Measurements from ENCODE around the gene SLC45A1.

The SLC45A1 gene

GRCh38 chr1:8338526-8339202 is 20.8 kb downstream of the SLC45A1 start:
- no peak for DNase-seq

DNA sequence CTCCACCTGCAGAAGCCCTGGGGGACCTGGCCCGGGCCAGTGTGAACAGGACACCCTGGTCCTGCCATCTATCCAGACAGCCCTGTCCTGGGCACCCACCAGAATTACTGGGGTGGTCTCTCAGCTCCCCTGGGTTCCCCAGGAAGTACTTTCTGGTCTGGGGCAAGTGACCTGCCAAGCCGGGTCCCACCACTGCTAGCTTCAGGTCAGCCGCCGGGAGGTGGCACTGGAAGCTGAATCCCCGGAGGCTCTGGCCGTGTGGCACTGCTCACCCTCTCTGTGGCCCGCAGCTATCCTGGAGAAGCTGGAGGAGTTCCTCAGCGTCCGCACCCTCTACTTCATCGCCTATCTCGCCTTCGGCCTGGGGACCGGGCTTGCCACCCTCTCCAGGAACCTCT is 21.3 kb downstream of the SLC45A1 start:
- no peak for DNase-seq

DNA sequence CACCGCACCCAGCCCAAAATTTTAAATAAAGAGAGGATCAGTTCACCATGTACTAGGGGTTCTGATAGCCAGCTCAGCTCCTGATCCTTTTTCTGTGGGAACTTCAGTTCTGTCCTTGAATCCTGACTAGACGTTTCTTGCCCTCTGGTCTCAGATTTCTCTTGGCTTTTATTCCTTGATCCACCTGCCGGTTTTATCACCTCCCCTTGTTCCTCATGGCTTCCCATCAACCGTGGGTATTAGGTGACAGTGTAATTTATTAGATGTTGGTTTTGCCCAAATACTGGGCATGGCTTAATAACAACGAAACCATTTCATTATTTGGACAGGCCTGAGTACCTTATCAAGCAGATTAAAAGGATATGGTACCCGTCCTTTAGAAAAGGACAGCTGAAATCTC is 22.5 kb downstream of the SLC45A1 start:
- DNase-seq: no peak

DNA sequence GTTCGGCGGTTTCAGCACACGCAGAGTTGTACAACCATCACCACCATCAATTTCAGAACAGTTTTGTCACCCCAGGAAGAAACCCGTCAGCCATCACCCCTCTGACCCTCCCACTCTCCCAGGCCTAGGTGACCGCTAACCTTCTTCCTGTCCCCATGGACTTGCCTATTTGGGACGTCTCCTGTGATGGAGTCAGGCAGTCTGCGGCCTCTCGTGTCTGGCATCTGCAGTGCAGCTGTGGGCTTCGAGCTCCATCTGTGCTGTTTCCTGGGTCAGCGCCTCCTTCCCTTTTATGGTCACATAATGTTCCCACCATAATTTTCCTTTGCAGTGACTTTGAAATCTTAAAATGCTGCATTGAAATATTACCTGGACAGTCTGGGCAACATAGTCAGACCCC is 24.4 kb downstream of the SLC45A1 start:
- DNase-seq: no peak

DNA sequence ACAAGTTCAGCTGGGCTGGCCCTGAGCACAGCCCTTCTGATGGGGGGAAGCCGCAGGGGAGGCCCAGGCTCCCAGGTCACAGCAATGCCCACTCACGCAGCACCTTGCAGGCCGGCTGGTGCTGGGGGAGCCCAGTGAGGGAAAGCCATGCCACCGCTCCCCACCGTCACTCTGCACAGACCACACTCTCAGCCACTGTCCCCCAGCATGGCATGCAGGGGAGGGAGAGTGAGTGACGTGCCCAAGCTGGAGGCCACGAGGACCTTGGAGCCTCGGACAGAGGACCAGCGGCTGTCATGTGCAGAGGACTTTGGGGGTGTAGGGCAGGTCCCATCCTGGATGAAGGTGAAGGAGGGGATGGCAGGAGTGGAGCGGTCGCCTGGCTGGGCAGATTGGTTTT is 25.1 kb downstream of the SLC45A1 start:
- no peak for DNase-seq

- DNase-seq: no peak
These were observed 25.6 kb downstream of the SLC45A1 start for GRCh38 chr1:8343464-8344001.

DNA sequence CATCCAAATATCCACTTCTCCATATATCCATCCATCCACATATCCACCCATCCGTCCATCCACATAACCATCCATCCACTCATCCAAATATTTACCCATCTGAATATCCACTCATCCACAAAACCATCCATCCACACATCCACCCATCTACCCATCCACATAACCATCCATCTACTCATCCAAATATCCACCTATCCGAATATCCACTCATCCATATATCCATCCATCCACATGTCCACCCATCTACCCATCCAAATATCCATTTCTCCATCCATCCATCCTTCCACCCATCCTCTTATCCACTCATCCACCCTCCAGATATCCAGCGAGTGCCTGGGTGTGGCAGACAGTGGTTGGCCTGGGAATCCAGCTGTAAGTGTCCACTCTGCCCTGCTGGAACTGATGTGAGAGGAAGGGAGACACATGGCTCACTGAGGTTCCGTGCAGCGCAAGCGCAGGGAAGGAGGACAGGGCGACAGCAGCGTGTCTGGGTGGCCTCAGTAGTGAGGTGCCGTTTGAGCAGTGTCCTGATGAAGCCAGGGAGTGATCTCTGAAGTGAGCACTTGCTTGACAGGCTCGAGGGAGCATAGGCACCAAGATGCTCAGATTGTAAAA is 27.1 kb downstream of the SLC45A1 start:
- no peak for DNase-seq

- DNase-seq: no peak
These were observed 27.9 kb downstream of the SLC45A1 start for GRCh38 chr1:8345621-8346415.

- DNase-seq: no peak
These were observed 29.7 kb downstream of the SLC45A1 start for GRCh38 chr1:8347635-8348034.

DNA sequence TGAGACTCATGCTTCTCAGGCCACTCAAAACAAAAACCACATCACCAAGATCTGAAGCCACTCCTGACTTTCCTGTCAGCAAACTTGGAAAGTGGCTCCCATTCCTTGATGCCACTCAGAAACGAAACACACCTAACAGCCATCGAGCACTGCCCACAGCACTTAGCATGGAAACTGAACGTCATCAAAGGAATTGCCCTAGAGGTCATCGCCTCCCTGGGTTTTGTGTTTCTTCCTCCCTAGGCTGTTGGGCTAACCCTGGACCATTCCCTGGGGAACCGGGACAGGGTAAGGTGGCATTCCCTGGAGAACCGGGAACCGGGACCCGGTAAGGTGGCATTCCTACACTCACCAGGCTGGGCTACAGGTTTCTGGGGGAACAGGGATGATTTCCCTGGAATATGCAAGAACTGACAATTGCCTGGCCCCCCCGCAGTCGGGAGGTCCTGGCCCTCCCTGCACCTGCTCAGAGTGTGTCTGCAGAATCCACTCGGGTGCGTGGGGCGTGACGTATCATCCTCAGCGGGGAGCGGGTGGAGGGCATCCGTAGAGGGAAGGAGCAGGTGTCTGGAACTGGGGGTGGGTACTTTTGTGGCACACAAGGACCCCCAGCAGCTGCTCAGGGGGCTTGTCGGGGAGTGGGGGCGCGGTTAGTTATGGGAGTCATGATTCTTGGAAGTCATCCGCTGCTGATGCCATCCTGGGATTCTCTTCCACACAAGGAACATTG is 30.3 kb downstream of the SLC45A1 start:
- DNase-seq: no peak

GRCh38 chr1:8348777-8349472 is 31.0 kb downstream of the SLC45A1 start:
- peak; percentile 56 for DNase-seq

DNA sequence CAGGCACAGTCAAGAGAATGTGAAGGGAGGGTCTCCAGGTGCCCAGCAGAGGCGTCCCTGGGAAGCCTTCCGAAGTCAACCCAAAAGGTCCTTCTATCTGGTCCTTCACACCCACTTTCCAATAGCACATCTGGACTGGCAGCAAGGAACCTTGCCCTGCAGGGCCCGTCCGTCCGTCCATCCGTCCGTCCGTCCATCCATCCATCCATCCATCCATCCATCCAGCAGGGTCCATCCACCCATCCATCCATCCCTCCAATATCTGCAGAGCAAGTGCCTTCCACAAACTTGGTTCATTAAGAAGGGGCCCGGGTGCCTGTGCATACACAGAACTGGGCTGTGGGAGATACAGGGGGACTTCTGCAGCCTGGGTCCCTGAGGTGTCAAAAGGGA is 31.6 kb downstream of the SLC45A1 start:
- no peak for DNase-seq

GRCh38 chr1:8349961-8350360 is 32.0 kb downstream of the SLC45A1 start:
- no peak for DNase-seq

GRCh38 chr1:8350914-8351684 is 33.2 kb downstream of the SLC45A1 start:
- no peak for DNase-seq

GRCh38 chr1:8351693-8352470 is 34.0 kb downstream of the SLC45A1 start:
- no peak for DNase-seq

DNA sequence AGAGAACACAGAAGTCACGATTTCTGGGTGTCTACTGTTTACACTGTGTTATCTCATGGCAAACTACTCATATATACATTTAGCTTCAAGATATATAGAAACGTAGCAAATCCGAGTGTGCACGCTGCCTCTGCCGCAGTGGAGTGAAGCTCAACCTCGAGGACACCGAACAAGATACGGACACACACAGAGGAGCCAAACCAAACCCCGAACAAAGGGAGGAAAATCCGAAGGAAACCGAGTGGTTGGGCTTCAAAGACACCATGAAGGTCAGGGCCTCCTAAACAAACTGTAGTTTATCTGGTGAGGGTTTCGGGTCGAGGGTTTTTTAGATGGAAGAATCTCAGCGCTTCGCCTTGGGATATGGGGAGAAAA is 34.5 kb downstream of the SLC45A1 start:
- no peak for DNase-seq

DNA sequence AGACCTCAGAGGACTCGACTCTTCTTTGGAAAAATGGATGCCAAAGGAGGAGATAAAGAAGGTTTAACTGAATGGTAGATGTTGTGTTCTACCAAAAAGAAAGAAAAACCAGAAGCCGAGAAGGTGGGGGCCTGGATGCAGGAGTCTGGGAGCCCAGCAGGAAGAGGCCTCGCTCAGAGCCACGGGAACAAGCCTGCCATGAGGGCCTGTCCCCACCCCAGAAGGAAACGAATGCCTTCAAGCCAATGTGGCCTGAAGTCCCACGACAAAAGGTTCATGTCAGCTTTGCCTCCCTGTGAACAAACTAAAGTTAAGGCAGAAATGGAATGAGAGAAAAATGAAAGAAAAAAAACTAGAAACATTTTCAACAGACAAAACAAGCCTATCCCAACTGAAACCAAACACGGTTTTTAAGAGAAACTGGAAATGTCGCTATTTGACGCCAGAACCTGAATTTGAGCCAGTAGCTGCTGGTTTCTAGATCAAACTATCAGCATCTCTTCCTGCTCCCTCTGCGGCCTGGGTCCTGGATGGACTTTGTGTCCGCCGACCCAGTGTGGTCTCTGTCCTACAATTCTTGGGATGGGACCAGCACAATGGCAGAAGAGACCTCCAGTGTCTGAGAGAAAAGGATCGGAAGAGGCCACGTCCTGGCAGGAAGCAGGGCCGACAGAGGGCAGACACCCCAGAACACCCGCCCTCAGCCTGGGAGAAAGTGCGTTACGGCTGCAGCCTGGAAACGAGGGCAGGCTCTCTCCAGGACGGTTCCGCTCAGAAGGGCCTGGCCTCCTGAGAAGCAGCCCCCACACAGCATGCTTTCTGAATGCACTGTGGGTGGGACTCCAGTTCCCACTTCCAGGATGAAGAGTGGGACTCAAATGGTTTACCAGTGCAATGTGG is 35.2 kb downstream of the SLC45A1 start:
- DNase-seq: no peak

DNA sequence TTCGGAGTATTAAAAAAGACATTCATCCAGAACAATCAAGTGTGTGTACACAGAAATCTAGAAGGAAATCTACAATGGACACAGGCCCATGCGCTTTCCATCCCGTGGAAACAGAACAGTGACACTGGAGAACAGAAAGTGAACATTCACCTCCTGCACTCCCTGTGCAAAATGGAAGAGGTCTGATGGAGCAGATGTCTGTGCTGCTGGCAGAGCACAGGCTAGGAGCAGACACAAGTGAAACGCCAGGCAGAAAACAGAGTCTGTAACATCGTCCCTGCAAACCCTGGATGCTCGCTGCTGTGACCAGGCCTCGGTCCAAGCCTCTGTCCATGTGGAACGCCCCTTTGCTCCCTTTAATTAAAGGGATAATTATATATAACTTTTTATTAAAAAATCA is 36.1 kb downstream of the SLC45A1 start:
- DNase-seq: no peak

- no peak for DNase-seq
These were observed 37.7 kb downstream of the SLC45A1 start for GRCh38 chr1:8355439-8356255.

Data from CD4-positive, alpha-beta T cell treated with Interleukin-4 for 4 hours (primary cell).